Coronary artery (tissue), 2 donors: ENCODE results near the gene PID1.

ENCODE experiments used
- DNase-seq: peaks from one replicate; pipeline ENCODE4 v3.0.0-alpha.2; 2017; ENCODE audit warnings: low spot score
- H3K27ac ChIP-seq, 2 donors: fragments of 200-600 bp; sonication (generic); one replicate each; pipeline ENCODE4 v1.5.1; 2016 to 2019
- H3K4me3 ChIP-seq: fragments of 200-600 bp; sonication (generic); 2 replicates; pipeline ENCODE4 v1.5.1; 2016; ENCODE audit warnings: mild to moderate bottlenecking, moderate library complexity
- TF ChIP-seq, protein P1 (sequence below): fragments of 200-600 bp; sonication (generic); IDR thresholded peaks from one replicate; pipeline ENCODE4 v1.5.1; 2019; ENCODE audit warnings: antibody characterized with exemption

PID1 gene

DNA sequence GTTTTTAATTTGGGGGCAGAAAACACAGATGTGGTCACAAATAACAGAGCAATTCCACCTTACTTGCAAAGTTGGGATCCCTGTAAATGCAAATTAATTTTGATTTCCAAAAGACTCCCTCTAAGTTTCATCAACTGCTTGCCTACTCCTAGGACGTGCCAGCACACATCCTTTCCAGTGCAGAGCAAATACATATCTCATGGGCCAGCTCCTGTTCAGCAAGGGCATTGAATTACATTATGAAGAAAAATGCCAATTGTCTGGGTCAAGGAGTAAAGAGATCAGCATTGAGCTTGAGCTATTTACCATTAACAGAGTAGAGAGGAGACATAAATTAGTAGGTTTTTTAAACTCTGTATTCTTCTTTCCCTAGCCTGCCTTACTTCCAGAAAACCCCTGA lies 18.8 kb downstream of the PID1 start:
- no peak for DNase-seq
- H3K4me3 ChIP-seq = no peak overlapping the region
- no peak overlapping the region for H3K27ac ChIP-seq
- TF ChIP-seq, protein P1, sequence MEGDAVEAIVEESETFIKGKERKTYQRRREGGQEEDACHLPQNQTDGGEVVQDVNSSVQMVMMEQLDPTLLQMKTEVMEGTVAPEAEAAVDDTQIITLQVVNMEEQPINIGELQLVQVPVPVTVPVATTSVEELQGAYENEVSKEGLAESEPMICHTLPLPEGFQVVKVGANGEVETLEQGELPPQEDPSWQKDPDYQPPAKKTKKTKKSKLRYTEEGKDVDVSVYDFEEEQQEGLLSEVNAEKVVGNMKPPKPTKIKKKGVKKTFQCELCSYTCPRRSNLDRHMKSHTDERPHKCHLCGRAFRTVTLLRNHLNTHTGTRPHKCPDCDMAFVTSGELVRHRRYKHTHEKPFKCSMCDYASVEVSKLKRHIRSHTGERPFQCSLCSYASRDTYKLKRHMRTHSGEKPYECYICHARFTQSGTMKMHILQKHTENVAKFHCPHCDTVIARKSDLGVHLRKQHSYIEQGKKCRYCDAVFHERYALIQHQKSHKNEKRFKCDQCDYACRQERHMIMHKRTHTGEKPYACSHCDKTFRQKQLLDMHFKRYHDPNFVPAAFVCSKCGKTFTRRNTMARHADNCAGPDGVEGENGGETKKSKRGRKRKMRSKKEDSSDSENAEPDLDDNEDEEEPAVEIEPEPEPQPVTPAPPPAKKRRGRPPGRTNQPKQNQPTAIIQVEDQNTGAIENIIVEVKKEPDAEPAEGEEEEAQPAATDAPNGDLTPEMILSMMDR = no peak

- DNase-seq = no peak
- TF ChIP-seq, protein P1 = no peak
- Histone ChIP-seq H3K4me3 (no peak overlapping the region), H3K27ac (no peak overlapping the region)
Measured at GRCh38 chr2:229249536-229249935, 21.6 kb downstream of the PID1 start.

GRCh38 chr2:229246334-229246733 lies 24.8 kb downstream of the PID1 start:
- Histone ChIP-seq H3K4me3 (no peak overlapping the region), H3K27ac (no peak overlapping the region)
- TF ChIP-seq, protein P1 = no peak
- no peak for DNase-seq

- TF ChIP-seq, protein P1 = no peak
- no peak for DNase-seq
- Histone ChIP-seq H3K4me3 (no peak overlapping the region), H3K27ac (no peak overlapping the region)
Measured at GRCh38 chr2:229244975-229245374, 26.1 kb downstream of the PID1 start.

- TF ChIP-seq, protein P1 = no peak
- Histone ChIP-seq H3K4me3 (no peak overlapping the region), H3K27ac (peak overlapping the region in 1 of 2 donors; percentile 28)
- DNase-seq = no peak
Measured at GRCh38 chr2:229243890-229244560, 27.1 kb downstream of the PID1 start.

DNA sequence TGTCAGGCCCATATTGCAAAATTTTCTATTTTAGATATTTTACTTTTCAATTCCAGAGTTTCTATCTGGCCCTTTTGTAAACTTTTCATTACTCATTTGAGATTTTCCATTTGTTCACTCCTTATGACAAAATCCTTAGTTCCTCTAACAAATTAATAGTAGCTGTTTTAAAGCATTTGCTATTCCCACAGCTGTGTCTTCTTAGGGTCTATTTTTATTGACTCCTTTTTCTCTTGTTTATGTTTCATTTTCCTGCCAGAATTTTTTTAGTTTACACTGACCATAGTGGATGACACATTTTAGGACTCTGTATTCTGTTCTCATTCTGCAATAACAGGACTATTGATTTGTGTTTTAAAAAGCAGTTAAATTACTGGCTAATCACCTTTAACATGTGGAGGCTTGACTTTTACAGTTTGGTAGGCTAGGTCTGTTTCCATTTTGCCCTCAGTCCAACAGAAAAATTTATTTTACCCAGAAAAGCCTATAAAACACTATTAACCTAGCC lies 30.0 kb downstream of the PID1 start:
- TF ChIP-seq, protein P1 = no peak
- DNase-seq = no peak
- no peak overlapping the region for H3K27ac ChIP-seq
- no peak overlapping the region for H3K4me3 ChIP-seq

GRCh38 chr2:229239021-229239420 lies 32.1 kb downstream of the PID1 start:
- no peak overlapping the region for H3K4me3 ChIP-seq
- DNase-seq = no peak
- TF ChIP-seq, protein P1 = no peak
- H3K27ac ChIP-seq = no peak overlapping the region
